HCT116 (cell line): Measurements from ENCODE around the gene RPL36AL. TPM values are rescaled to one million over a fixed set of nuclear protein-coding genes. Genes with fewer than 3 reads are reported as not detected.

Experiments
- ATAC-seq: fragments of 200-7000 bp; cut with Tn5 transposase; 2 replicates; pipeline ENCODE4 v1.9.1; 2020; ENCODE audit warnings: mild to moderate bottlenecking, moderate library complexity
- BruUV-seq: library from RNA; stranded (reverse); fragments of 400-500 nt; replicated peaks from 2 replicates; lab custom pipeline; 2021; lab: Mats Ljungman, UMichigan
- CTCF ChIA-PET: fragments of 300-600 bp; sonication (Branson Sonifier 250); formaldehyde crosslinking; loops from one replicate; lab custom pipeline; 2021; ENCODE audit warnings: antibody characterized with exemption; lab: Charles Lee
- POLR2A ChIA-PET: fragments of 300-600, 350-600 bp; sonication (Branson Sonifier 250); formaldehyde crosslinking; loops from one replicate; lab custom pipeline; 2021; ENCODE audit warnings: antibody characterized with exemption; lab: Charles Lee
- RAD21 ChIA-PET, 2 experiments: fragments of 300-600 bp; sonication (Branson Sonifier 250); formaldehyde crosslinking; loops; one replicate each; lab custom pipeline; 2023; ENCODE audit warnings: low total read pairs in 2 of 2; ENCODE audit not compliant: uncharacterized antibody in 2 of 2, unreplicated experiment in 2 of 2, low non-redundant PET in 1 of 2; lab: Charles Lee
- DNase-seq: peaks from one replicate; pipeline ENCODE4 v3.0.0-alpha.2; 2010; ENCODE audit warnings: low read depth, low spot score
- H2AFZ ChIP-seq: fragments of 200-600 bp; shearing (Covaris generic), sonication (generic); 2 replicates; pipeline ENCODE4 v1.6.1; 2017; ENCODE audit warnings: low read depth, mixed run types, mixed read lengths, antibody characterized with exemption, low read length; ENCODE audit not compliant: poor library complexity, severe bottlenecking
- H3K27ac ChIP-seq: 2 replicates; pipeline ENCODE4 v1.5.1; 2012; ENCODE audit warnings: low read depth, low read length
- H3K27me3 ChIP-seq: fragments of 200-600 bp; sonication (generic); 2 replicates; pipeline ENCODE4 v1.6.1; 2016; ENCODE audit warnings: mixed run types, low read length, mixed read lengths; ENCODE audit not compliant: insufficient read depth
- H3K36me3 ChIP-seq, 2 experiments: fragments of 200-500 bp in 1 of 2; fragments of 200-600 bp in 1 of 2; sonication (Bioruptor generic) in 1 of 2; sonication (generic) in 1 of 2; 2 replicates each; pipeline versions ENCODE4 v1.5.1 to v1.6.1; 2014 to 2016; ENCODE audit warnings: low read length in 2 of 2, inconsistent platforms in 1 of 2, mixed read lengths in 1 of 2, mixed run types in 1 of 2; ENCODE audit not compliant: insufficient read depth in 2 of 2, control insufficient read depth in 1 of 2
- H3K4me1 ChIP-seq, 2 experiments: fragments of 200-600 bp in 1 of 2; sonication (generic) in 1 of 2; 2 replicates each; pipeline versions ENCODE4 v1.5.1 to v1.6.1; 2012 to 2017; ENCODE audit warnings: low read length in 2 of 2, inconsistent platforms in 1 of 2, mild to moderate bottlenecking in 1 of 2, mixed read lengths in 1 of 2, mixed run types in 1 of 2, moderate library complexity in 1 of 2; ENCODE audit not compliant: insufficient read depth in 2 of 2, control insufficient read depth in 1 of 2
- H3K4me2 ChIP-seq: fragments of 200-600 bp; sonication (generic); 2 replicates; pipeline ENCODE4 v1.6.1; 2017; ENCODE audit warnings: mixed run types, low read length, mixed read lengths
- H3K4me3 ChIP-seq, 2 experiments: fragments of 200-600 bp in 1 of 2; sonication (generic) in 1 of 2; replicated peaks in 1 of 2; 2 replicates each; pipeline ENCODE4 v1.5.1; 2011 to 2016; ENCODE audit warnings: low read length in 2 of 2, control low read depth in 1 of 2, low read depth in 1 of 2, mild to moderate bottlenecking in 1 of 2, mixed read lengths in 1 of 2, mixed run types in 1 of 2
- H3K79me2 ChIP-seq: fragments of 200-600 bp; sonication (generic); 2 replicates; pipeline ENCODE4 v1.6.1; 2017; ENCODE audit warnings: mild to moderate bottlenecking, mixed run types, low read length, moderate library complexity, mixed read lengths; ENCODE audit not compliant: insufficient read depth
- H3K9ac ChIP-seq: fragments of 200-600 bp; sonication (generic); 2 replicates; pipeline ENCODE4 v1.6.1; 2016; ENCODE audit warnings: low read length, mixed read lengths
- H3K9me2 ChIP-seq: fragments of 200-600 bp; sonication (generic), shearing (Covaris generic); 2 replicates; pipeline ENCODE4 v1.6.1; 2017; ENCODE audit warnings: mixed run types, mild to moderate bottlenecking, moderate library complexity; ENCODE audit not compliant: insufficient read depth
- H3K9me3 ChIP-seq, 2 experiments: fragments of 200-500 bp in 1 of 2; fragments of 200-600 bp in 1 of 2; sonication (Bioruptor generic) in 1 of 2; sonication (generic) in 1 of 2; 2 replicates each; pipeline ENCODE4 v1.6.1; 2014 to 2017; ENCODE audit warnings: low read length in 2 of 2, mixed read lengths in 2 of 2, inconsistent platforms in 1 of 2, low read depth in 1 of 2, mild to moderate bottlenecking in 1 of 2, mixed run types in 1 of 2, moderate library complexity in 1 of 2; ENCODE audit not compliant: control insufficient read depth in 1 of 2, insufficient read depth in 1 of 2
- H4K20me1 ChIP-seq: fragments of 200-600 bp; sonication (generic), shearing (Covaris generic); 2 replicates; pipeline ENCODE4 v1.6.1; 2017; ENCODE audit warnings: mixed run types, mild to moderate bottlenecking, moderate library complexity; ENCODE audit not compliant: insufficient read depth
- CBX3 ChIP-seq: IDR thresholded peaks from 2 replicates; pipeline ENCODE4 v1.6.1; 2012; ENCODE audit warnings: low read depth
- CEBPB ChIP-seq: IDR thresholded peaks from 2 replicates; pipeline ENCODE4 v1.6.1; 2012; ENCODE audit warnings: low read depth
- EGR1 ChIP-seq: IDR thresholded peaks from 2 replicates; pipeline ENCODE4 v1.6.1; 2012; ENCODE audit warnings: low read depth
- ELF1 ChIP-seq: IDR thresholded peaks from 2 replicates; pipeline ENCODE4 v1.6.1; 2012; ENCODE audit warnings: low read depth, borderline replicate concordance
- EZH2 ChIP-seq: fragments of 200-600 bp; sonication (generic); IDR thresholded peaks from 2 replicates; pipeline ENCODE4 v1.6.1; 2017; ENCODE audit warnings: antibody characterized with exemption, mixed run types
- EZH2phosphoT487 ChIP-seq: fragments of 200-600 bp; IDR thresholded peaks from 2 replicates; pipeline ENCODE4 v1.6.1; 2018; ENCODE audit warnings: antibody characterized with exemption, borderline replicate concordance
- FOSL1 ChIP-seq: IDR thresholded peaks from 2 replicates; pipeline ENCODE4 v1.6.1; 2012; ENCODE audit warnings: low read depth
- JUND ChIP-seq: IDR thresholded peaks from 2 replicates; pipeline ENCODE4 v1.6.1; 2012
- POLR2A ChIP-seq: IDR thresholded peaks from 2 replicates; pipeline ENCODE4 v1.7.0; 2011; ENCODE audit warnings: borderline replicate concordance; ENCODE audit not compliant: insufficient read depth, insufficient read length; ENCODE audit errors: extremely low read depth
- POLR2AphosphoS5 ChIP-seq: IDR thresholded peaks from 2 replicates; pipeline ENCODE4 v1.6.1; 2011; ENCODE audit warnings: mild to moderate bottlenecking, low read depth, low read length, moderate library complexity
- RAD21 ChIP-seq: IDR thresholded peaks from 2 replicates; pipeline ENCODE4 v1.6.1; 2012; ENCODE audit warnings: low read depth, mild to moderate bottlenecking
- SP1 ChIP-seq: IDR thresholded peaks from 2 replicates; pipeline ENCODE4 v1.6.1; 2012; ENCODE audit warnings: low read depth
- SRF ChIP-seq: IDR thresholded peaks from 2 replicates; pipeline ENCODE4 v1.6.1; 2012; ENCODE audit warnings: low read depth
- TCF7L2 ChIP-seq: IDR thresholded peaks from 2 replicates; pipeline ENCODE4 v1.7.0; 2011; ENCODE audit warnings: borderline replicate concordance, inconsistent platforms; ENCODE audit not compliant: insufficient read depth, insufficient read length; ENCODE audit errors: extremely low read depth
- YY1 ChIP-seq: IDR thresholded peaks from 2 replicates; pipeline ENCODE4 v1.6.1; 2011; ENCODE audit warnings: low read length, low read depth, moderate library complexity, mild to moderate bottlenecking; ENCODE audit not compliant: insufficient replicate concordance; ENCODE audit errors: extremely low read depth
- ZFX ChIP-seq: fragments of 450-650 bp; IDR thresholded peaks from 2 replicates; pipeline ENCODE4 v1.6.1; 2017
- intact Hi-C: fragments of 100-400 bp; cut with micrococcal nuclease; formaldehyde crosslinking; loops from 2 replicates; pipeline ENCODE4 v1.10.0; 2022
- total RNA-seq: library from RNA; stranded (reverse); gene quantifications from one replicate; pipeline ENCODE4 v1.2.1, GENCODE V29; 2021; ENCODE audit not compliant: unreplicated experiment
- TF ChIP-seq, protein P1 (sequence below): IDR thresholded peaks from 2 replicates; pipeline ENCODE4 v1.6.1; 2012
- TF ChIP-seq, protein P2 (sequence below): IDR thresholded peaks from 2 replicates; pipeline ENCODE4 v1.6.1; 2011; ENCODE audit warnings: mild to moderate bottlenecking, low read length, moderate library complexity; ENCODE audit not compliant: insufficient replicate concordance; ENCODE audit errors: extremely low read depth
- TF ChIP-seq, protein P3 (sequence below): IDR thresholded peaks from 2 replicates; pipeline ENCODE4 v1.6.1; 2012
- TF ChIP-seq, protein P4 (sequence below): IDR thresholded peaks from 2 replicates; pipeline ENCODE4 v1.6.1; 2012; ENCODE audit warnings: low read depth

RPL36AL gene
- total RNA-seq, 1 experiment from 2014 or later = 212 TPM

DNA sequence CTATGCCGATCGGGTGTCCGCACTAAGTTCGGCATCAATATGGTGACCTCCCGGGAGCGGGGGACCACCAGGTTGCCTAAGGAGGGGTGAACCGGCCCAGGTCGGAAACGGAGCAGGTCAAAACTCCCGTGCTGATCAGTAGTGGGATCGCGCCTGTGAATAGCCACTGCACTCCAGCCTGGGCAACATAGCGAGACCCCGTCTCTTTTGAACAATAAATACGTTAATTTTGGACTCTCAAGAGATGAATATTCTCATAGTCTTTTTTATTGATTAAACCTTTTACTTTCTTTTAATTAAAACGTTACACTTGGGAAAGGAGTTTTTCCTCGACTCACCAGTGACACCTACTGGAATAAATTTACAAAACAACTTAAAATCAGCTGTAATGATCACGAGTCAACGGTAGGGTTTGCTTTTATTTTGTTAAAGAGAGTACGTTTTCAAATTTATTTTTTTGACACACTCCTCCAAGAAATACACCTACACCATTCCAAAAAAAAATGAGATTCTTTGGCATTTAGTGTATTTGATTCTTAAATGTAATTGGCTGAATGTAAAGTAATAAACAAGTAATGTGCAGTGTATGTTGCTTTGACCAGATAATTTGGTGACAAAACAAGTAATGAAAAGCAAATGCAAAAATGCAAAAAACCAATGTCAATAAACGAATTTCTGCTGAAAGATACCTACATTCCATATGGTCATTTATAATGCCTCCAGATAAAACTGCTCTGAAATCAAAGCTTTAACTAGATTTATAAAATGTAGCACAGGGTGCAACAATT lies 33.6 kb downstream of the RPL36AL start:
- Histone ChIP-seq H3K9me2 (no peaks in the 10 kb centered on the region), H3K9ac (peak overlapping the region; percentile 40), H3K27me3 (no peaks in the 10 kb centered on the region), H3K27ac (peak overlapping the region; percentile 81), H3K4me1 (peaks cover 12 to 41% of the 10 kb centered on the region in 2 experiments), H3K4me3 (peak overlapping the region; percentile 20 to 44), H3K79me2 (peaks cover 44% of the 10 kb centered on the region), H3K4me2 (peak overlapping the region; percentile 66), H2AFZ (peak overlapping the region; percentile 47), H3K9me3 (no peaks in the 10 kb centered on the region), H3K36me3 (peaks cover 14 to 32% of the 10 kb centered on the region in 2 experiments; a peak in 3 of 4 replicates), H4K20me1 (peaks cover 23% of the 10 kb centered on the region; the same call in 1 of the 2 replicates)
- ATAC-seq (peak; percentile 27), DNase-seq (peak; percentile 72)
- ChIA-PET POLR2A (interaction anchor here (0.7 to 2.8 kb wide), 8 partner anchors 8 to 725 kb away, joined by 3 to 15 read pairs (median 4); partner anchors contain the start of genes DMAC2L, L2HGDH, LRR1 and MGAT2), RAD21 (no interaction called here), CTCF (interaction anchor here (0.6 to 2.0 kb wide), 11 partner anchors 8 to 1013 kb away, joined by 3 to 16 read pairs (median 4); partner anchors contain the start of genes LRR1, MGAT2 and RPL36AL)
- intact Hi-C loops = no loop called here
- no TSS peak for BruUV-seq
- TF ChIP-seq, protein P1, sequence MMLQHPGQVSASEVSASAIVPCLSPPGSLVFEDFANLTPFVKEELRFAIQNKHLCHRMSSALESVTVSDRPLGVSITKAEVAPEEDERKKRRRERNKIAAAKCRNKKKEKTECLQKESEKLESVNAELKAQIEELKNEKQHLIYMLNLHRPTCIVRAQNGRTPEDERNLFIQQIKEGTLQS = peak; percentile 94
- no peak for TF ChIP-seq EGR1
- no peak for TF ChIP-seq ZFX
- TF ChIP-seq, protein P2, sequence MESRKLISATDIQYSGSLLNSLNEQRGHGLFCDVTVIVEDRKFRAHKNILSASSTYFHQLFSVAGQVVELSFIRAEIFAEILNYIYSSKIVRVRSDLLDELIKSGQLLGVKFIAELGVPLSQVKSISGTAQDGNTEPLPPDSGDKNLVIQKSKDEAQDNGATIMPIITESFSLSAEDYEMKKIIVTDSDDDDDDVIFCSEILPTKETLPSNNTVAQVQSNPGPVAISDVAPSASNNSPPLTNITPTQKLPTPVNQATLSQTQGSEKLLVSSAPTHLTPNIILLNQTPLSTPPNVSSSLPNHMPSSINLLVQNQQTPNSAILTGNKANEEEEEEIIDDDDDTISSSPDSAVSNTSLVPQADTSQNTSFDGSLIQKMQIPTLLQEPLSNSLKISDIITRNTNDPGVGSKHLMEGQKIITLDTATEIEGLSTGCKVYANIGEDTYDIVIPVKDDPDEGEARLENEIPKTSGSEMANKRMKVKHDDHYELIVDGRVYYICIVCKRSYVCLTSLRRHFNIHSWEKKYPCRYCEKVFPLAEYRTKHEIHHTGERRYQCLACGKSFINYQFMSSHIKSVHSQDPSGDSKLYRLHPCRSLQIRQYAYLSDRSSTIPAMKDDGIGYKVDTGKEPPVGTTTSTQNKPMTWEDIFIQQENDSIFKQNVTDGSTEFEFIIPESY = no peak
- TF ChIP-seq CBX3 = peak; percentile 89; the same call in 1 of the 2 replicates
- TF ChIP-seq CEBPB = no peak; the same call in 1 of the 2 replicates
- TF ChIP-seq SP1 = peak; percentile 11
- no peak for TF ChIP-seq EZH2
- TF ChIP-seq FOSL1 = peak; percentile 49; the same call in 1 of the 2 replicates
- TF ChIP-seq, protein P3, sequence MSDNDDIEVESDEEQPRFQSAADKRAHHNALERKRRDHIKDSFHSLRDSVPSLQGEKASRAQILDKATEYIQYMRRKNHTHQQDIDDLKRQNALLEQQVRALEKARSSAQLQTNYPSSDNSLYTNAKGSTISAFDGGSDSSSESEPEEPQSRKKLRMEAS = no peak; the same call in 1 of the 2 replicates
- no peak for TF ChIP-seq POLR2AphosphoS5
- no peak; the same call in 1 of the 2 replicates for TF ChIP-seq ELF1
- peak; percentile 39 for TF ChIP-seq RAD21
- TF ChIP-seq EZH2phosphoT487 = no peak
- no peak for TF ChIP-seq POLR2A
- no peak for TF ChIP-seq TCF7L2
- TF ChIP-seq YY1 = no peak
- TF ChIP-seq SRF = no peak
- TF ChIP-seq, protein P4, sequence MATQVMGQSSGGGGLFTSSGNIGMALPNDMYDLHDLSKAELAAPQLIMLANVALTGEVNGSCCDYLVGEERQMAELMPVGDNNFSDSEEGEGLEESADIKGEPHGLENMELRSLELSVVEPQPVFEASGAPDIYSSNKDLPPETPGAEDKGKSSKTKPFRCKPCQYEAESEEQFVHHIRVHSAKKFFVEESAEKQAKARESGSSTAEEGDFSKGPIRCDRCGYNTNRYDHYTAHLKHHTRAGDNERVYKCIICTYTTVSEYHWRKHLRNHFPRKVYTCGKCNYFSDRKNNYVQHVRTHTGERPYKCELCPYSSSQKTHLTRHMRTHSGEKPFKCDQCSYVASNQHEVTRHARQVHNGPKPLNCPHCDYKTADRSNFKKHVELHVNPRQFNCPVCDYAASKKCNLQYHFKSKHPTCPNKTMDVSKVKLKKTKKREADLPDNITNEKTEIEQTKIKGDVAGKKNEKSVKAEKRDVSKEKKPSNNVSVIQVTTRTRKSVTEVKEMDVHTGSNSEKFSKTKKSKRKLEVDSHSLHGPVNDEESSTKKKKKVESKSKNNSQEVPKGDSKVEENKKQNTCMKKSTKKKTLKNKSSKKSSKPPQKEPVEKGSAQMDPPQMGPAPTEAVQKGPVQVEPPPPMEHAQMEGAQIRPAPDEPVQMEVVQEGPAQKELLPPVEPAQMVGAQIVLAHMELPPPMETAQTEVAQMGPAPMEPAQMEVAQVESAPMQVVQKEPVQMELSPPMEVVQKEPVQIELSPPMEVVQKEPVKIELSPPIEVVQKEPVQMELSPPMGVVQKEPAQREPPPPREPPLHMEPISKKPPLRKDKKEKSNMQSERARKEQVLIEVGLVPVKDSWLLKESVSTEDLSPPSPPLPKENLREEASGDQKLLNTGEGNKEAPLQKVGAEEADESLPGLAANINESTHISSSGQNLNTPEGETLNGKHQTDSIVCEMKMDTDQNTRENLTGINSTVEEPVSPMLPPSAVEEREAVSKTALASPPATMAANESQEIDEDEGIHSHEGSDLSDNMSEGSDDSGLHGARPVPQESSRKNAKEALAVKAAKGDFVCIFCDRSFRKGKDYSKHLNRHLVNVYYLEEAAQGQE = no peak
- TF ChIP-seq JUND = 0 out of 2 replicates have a peak, but pooled peaks have one; percentile 9
